PFSK-1 (cell line): ENCODE results near the gene NIFK.

Experiments used
- FOXP2 ChIP-seq: optimal IDR thresholded peaks from 2 replicates; pipeline ENCODE3; 2011; ENCODE audit warnings: borderline replicate concordance, control low read depth, inconsistent platforms; ENCODE audit not compliant: insufficient read depth; ENCODE audit errors: extremely low read length, extremely low read depth
- POLR2AphosphoS5 ChIP-seq: IDR thresholded peaks from 2 replicates; pipeline ENCODE4 v1.6.1; 2012; ENCODE audit warnings: low read depth, mild to moderate bottlenecking, control low read depth, low read length, moderate library complexity
- SIN3A ChIP-seq: IDR thresholded peaks from 2 replicates; pipeline ENCODE4 v1.6.1; 2012; ENCODE audit warnings: mild to moderate bottlenecking, low read length, moderate library complexity, borderline replicate concordance; ENCODE audit not compliant: insufficient read depth
- TAF1 ChIP-seq: IDR thresholded peaks from 2 replicates; pipeline ENCODE4 v1.6.1; 2012; ENCODE audit warnings: low read length, control low read depth, borderline replicate concordance; ENCODE audit not compliant: insufficient read depth
- TF ChIP-seq, protein P1 (sequence below), 2 experiments: IDR thresholded peaks; 2 replicates each; pipeline versions ENCODE4 v1.6.1 to v1.8.0; 2011 to 2012; ENCODE audit warnings: low read depth in 2 of 2, low read length in 2 of 2, control low read depth in 1 of 2, inconsistent platforms in 1 of 2, mild to moderate bottlenecking in 1 of 2, moderate library complexity in 1 of 2; ENCODE audit not compliant: insufficient read depth in 1 of 2

The NIFK gene

DNA sequence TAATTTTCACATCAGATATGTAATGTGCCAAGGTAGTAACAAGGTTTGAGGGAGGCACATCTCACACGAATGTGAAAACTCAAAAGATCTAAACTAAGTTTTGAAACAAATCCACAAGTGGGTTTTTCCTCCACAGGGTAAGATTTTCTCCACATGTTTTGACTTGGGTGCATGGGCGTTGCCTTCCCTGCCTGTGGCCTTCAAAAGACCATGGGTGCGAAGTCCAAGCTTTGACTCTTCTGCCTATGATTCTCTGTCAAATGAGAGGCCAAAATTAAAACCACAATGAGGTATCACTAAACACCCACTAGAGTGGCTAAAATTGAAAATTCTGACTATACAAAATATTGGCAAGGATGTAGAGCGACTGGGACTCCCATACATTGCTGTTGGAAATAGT lies 30.7 kb downstream of the NIFK start:
- TF ChIP-seq FOXP2: no peak
- no peak for TF ChIP-seq SIN3A
- TF ChIP-seq POLR2AphosphoS5: no peak
- no peak for TF ChIP-seq TAF1
- TF ChIP-seq, protein P1, sequence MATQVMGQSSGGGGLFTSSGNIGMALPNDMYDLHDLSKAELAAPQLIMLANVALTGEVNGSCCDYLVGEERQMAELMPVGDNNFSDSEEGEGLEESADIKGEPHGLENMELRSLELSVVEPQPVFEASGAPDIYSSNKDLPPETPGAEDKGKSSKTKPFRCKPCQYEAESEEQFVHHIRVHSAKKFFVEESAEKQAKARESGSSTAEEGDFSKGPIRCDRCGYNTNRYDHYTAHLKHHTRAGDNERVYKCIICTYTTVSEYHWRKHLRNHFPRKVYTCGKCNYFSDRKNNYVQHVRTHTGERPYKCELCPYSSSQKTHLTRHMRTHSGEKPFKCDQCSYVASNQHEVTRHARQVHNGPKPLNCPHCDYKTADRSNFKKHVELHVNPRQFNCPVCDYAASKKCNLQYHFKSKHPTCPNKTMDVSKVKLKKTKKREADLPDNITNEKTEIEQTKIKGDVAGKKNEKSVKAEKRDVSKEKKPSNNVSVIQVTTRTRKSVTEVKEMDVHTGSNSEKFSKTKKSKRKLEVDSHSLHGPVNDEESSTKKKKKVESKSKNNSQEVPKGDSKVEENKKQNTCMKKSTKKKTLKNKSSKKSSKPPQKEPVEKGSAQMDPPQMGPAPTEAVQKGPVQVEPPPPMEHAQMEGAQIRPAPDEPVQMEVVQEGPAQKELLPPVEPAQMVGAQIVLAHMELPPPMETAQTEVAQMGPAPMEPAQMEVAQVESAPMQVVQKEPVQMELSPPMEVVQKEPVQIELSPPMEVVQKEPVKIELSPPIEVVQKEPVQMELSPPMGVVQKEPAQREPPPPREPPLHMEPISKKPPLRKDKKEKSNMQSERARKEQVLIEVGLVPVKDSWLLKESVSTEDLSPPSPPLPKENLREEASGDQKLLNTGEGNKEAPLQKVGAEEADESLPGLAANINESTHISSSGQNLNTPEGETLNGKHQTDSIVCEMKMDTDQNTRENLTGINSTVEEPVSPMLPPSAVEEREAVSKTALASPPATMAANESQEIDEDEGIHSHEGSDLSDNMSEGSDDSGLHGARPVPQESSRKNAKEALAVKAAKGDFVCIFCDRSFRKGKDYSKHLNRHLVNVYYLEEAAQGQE (IDR thresholded peaks at IDR 0.05; ENCODE audit: insufficient read depth in 1 of 2, low read depth in 2 of 2, low read length in 2 of 2): no peak

GRCh38 chr2:121705390-121705789 lies 31.3 kb downstream of the NIFK start:
- TF ChIP-seq SIN3A (no peak), FOXP2 (no peak), POLR2AphosphoS5 (no peak)
- TF ChIP-seq, protein P1 (IDR thresholded peaks at IDR 0.05; ENCODE audit: insufficient read depth in 1 of 2, low read depth in 2 of 2, low read length in 2 of 2): no peak

- no peak for TF ChIP-seq SIN3A
- no peak for TF ChIP-seq POLR2AphosphoS5
- TF ChIP-seq FOXP2: no peak
Observed at GRCh38 chr2:121699421-121700333, 37.0 kb downstream of the NIFK start.

DNA sequence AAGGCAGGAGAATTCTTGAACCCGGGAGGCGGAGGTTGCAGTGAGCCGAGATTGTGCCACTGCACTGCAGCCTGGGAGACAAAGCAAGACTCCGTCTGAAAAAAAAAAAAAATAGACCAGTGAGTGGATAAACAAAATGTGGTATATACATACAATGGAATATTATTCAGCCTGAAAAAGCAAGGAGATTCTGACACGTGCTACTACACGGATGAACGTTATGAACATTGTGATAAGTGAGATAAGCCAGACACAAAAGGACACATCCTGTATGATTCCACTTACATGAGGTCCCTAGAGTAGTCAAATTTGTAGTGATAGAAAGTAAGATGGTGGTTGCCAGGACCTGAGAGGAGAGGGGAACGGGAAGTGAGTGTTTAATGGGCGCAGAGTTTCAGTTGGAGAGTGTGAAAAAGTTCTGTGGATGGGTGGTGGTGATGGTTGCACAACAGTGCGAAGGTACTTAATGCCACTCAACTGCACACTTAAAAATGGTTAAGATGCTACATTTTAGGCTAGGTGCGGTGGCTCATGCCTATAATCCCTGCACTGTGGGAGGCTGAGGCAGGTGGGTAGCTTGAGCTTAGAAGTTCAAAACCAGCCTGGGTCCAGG lies 38.3 kb downstream of the NIFK start:
- no peak for TF ChIP-seq SIN3A
- no peak for TF ChIP-seq FOXP2
- TF ChIP-seq TAF1: no peak
- no peak for TF ChIP-seq POLR2AphosphoS5
- TF ChIP-seq, protein P1 (IDR thresholded peaks at IDR 0.05; ENCODE audit: insufficient read depth in 1 of 2, low read depth in 2 of 2, low read length in 2 of 2): no peak

- TF ChIP-seq, protein P1 (IDR thresholded peaks at IDR 0.05; ENCODE audit: insufficient read depth in 1 of 2, low read depth in 2 of 2, low read length in 2 of 2): no peak
- TF ChIP-seq POLR2AphosphoS5 (no peak), TAF1 (no peak), SIN3A (no peak), FOXP2 (no peak)
Observed at GRCh38 chr2:121697108-121697631, 39.5 kb downstream of the NIFK start.
